Activated CD4-positive, alpha-beta T cell treated with anti-CD3 and anti-CD28 coated beads, Interleukin-10, Interleukin-2, amounts not matched to agents 100 ng/mL and 50 ng/mL, durations not matched to agents 16 hours and 8 hours (primary cell): Measurements from ENCODE around the gene DOCK9.

Source experiments
- DNase-seq: peaks from one replicate; pipeline ENCODE4 v3.0.0-alpha.2; 2020

Gene DOCK9

DNA sequence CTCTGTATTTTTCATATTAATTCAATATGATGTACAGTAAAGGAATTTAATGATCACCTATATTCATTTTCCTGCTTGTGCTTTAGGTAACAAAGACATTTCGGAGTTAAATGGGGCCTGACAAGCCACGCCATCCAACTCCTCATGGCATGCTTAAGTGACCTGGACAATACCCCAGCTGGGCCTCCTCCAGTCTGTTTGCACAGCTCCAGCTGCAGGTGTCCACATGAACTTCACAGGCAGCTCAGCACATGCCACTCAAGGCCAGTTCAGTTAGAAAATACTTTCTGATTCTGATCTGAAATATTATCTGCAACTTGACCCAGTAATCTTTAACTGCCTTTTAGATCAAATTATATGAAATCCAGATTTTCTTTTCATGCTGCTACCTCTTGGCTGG is 135.8 kb downstream of the DOCK9 start:
- no peak for DNase-seq

- DNase-seq, result peak; percentile 64
Observed at GRCh38 chr13:98839856-98840769, 137.8 kb downstream of the DOCK9 start.

DNA sequence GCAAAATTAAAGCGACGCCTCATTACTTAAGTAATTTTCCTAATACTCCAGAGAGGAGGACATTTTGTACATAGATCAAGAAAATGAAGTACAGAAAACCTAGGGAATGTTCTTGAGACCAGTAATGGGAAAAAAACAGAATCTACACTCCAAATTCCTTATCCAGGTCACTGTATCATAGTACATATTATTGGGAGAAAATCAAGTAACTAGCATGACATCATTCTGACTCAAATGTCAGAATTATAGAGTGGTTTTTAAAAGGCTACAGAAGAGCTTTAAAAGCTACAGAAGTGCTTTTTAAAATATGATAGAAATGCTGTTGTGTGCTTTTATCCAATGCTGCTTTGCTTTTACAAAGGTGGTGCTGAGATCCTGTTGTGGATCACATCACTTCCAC is 139.1 kb downstream of the DOCK9 start:
- DNase-seq, result no peak

DNA sequence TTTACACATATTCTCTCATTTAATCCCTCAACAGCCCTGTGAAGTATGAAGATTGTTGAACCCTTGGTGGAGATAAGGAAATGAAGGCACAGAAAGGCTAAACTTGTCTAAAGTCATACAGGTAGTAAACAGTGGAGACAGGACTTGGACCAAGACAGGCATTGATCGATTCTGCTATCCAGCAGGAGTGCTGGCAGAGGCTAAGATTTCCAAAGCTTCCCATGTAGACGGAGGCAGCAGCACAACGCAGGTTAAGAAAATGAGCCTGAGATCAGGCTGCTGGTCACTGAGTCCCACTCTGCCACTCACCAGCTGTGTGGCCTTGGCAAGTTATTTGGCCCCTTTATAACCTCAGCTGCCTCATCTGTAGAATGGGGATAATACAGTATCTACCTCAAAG is 140.0 kb downstream of the DOCK9 start:
- no peak for DNase-seq

GRCh38 chr13:98835156-98835555 is 142.7 kb downstream of the DOCK9 start:
- no peak for DNase-seq

- no peak for DNase-seq
Observed at GRCh38 chr13:98834254-98834960, 143.5 kb downstream of the DOCK9 start.

DNA sequence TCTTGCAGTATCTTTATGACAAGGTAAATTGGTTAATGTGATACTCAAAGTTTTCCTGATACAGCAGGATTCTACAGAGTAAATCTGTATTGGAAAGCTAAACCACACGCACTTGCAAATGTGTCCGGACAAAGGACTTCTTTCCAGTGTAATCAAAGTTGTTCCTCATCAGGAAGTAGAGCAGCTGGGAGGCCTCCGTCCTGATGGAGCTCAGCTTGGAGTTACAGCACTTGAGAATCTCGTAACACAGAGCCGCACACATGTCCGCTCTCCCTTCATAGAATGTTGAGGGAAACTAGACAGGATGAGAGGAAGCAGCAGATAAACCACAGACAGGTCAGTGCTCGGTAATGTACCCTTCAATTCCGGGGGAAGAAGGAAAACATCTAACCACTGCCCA is 146.6 kb downstream of the DOCK9 start:
- no peak for DNase-seq

DNA sequence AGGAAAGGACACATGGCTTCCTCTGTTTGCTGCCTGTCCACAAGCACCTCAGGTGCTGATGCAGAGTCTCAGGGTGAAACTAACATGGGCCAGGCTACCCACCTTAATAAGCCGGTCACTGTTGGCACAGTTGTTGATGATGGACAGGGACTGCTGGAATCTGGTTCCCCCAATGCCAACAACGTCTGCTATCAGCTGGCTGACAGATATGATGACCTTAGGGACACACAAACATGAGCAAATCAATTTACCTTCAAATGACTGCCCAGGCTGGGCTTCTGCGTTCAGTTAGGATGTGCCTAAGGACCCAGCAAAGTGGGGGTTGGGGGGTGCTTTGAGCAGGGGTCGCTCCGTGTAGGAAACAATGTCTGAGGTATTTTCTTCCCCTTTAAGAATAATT is 148.3 kb downstream of the DOCK9 start:
- no peak for DNase-seq

DNA sequence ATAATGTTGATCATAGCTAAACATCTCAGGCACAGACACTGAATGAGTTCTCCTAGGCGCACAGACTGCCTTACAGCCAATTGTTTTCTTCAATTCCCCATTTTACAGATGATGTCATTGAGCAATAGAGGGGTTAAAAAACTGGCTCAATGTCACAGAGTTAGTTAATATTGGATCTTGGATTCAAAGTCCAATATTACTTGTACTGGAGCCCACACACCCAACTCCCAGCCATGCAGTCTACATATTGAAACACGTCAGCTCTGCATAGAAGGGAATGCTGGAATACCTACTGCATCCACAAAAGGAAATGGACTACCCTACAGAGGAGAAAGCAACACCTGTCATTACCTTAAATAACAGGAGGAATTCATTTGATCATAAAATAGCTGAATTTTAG is 149.2 kb downstream of the DOCK9 start:
- DNase-seq, result no peak

- DNase-seq, result no peak
Observed at GRCh38 chr13:98827449-98827848, 150.4 kb downstream of the DOCK9 start.

- no peak for DNase-seq
Observed at GRCh38 chr13:98826146-98826545, 151.7 kb downstream of the DOCK9 start.

- no peak for DNase-seq
Observed at GRCh38 chr13:98825659-98826058, 152.2 kb downstream of the DOCK9 start.

DNA sequence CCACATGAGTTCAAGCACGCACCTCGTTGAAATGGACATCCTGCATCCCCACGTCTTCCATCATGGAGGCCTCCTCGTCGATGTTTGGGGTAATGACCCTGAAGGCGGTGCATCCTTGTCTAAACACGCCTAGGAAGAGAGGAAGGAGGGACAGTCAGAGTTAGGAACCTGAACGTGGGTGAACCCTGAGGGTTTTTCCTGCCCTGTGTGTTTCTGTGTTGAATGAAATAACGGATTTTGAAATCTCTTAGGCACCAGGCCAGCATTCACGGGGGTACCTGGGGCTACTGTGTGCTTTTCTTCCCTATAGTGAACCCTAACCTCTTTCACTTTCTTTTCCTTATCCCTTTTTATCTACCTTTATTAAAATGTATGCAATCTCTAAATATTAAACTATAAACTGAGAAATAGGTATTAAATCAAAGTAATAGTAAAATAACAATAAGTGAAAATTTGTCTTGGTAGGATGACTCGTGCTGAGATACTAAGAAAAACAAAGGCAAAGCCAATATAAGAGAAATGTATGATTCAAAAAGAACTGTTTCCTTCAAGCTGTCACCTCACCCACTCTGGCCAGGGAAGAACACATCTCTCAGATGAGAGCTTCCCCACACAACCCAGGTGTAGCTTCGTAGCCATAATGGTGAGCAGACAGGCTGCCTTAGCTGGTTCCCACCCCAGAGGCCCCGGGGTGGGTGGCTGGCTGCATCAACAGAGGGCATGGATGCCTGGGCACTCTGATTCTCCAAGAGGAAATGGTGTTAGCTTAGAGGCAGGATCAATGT is 153.3 kb downstream of the DOCK9 start:
- DNase-seq, result peak; percentile 5

DNA sequence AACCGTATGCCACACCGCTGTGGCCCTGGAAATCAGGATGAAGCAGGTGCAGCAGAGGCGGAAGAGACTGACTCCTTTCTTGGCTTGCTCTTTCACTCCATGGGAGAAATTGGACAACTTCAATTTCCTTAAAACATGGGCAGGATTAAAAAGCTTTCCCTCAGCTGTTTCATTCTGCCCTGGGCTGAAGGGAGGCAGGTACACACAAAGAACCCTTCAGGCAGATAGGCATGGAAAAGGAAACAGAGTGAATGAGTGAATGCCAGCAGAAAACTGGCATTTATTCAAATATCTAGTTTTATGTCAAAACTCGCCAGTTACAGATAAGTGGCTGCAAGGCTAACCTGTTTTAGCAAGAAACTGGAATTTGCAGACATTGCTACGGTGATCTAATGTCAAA is 154.4 kb downstream of the DOCK9 start:
- DNase-seq, result no peak

DNA sequence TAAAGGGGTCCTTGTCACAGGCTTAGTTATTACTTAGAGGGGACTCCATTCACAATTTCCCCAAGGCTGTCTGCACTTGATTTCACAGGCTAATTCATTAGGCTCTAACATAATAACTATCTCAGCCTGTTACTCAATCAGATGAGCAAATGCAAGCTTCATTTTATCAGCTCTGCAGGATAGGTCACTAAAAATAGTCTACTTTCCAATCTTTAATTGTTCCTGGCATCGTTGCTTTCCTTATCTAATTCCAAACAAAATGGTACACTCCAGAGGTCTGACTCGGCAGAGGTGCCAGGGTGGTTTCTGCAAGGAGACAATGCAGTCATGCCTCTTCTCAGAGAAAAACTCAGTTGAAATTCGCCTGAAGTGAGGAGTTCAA is 155.6 kb downstream of the DOCK9 start:
- DNase-seq, result no peak

- DNase-seq, result no peak
Observed at GRCh38 chr13:98821372-98822224, 156.3 kb downstream of the DOCK9 start.

DNA sequence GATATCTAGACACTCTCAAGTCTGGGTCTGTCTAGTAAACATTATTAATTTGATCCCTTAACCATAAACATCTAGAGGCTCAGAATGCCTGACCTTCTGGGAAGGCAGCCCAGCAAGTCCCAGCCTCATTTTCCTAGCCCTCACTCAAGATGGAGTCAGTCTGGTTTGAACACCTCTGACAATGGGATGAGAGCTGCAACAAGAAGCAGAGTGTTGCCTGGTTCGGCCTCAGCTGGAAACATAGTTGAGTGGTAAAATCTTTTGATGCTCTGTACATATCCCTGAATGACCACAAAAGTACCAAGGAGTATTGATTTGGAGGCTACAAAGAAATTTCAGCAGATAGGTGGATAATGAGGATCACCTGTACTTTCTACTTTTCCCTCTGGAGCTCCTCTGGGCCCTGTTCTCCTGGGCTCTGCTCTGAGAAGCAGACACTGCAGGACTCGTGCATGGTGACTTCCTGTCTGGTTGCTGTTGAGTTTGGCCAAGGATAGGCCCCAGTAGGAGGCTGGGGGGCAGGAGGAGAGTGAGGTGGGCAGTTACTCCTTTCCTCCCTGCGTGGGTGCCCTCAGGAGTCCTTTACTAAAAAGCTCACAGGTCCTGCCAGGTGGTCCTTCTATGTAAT is 157.0 kb downstream of the DOCK9 start:
- no peak for DNase-seq

DNA sequence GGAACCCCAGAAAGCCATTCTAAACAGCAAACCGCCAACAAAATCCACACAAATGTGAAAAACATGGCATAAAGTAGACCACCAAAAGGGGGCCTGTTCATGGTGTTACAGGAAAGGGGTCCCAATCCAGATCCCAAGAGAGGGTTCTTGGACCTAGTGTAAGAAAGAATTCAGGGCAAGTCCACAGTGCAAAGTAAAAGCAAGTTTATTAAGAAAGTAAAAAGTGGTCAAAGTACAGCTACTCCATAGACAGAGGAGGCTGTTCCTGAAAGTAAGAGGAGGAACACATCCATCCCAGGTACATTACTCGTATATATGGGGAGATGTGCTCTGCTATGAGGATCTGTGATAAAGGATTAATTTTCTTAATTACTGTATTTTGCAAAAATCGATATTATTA is 157.6 kb downstream of the DOCK9 start:
- no peak for DNase-seq

DNA sequence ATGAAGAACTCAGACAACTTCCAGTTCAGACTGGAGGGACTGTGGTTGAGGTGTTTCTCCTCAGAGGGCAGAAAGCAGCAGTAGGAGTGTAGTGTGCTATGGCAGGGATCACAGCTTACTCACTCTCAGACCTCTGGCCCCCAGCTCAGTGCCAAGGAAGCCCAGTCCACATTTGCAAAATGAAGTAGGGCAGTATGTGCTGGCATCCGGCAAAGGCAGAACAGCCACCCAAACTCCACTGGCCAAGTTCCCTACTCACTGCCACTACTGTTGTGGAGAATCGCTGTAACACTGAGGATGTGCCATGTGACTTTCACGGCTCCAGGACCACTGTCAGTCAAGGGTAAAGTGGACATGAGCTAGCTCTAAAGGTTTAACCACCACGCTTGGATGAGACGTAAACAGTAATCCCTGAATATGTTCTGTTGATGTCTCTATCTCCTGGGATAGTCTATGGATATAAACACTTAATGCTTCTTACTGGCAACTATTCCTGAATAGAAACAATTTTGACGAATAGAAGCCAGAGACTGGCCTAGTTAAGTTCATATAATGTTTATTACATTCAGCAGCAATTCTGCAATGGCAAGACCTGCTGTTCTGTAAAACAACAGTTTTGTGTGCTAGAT is 158.4 kb downstream of the DOCK9 start:
- no peak for DNase-seq

- DNase-seq, result no peak
Observed at GRCh38 chr13:98816406-98816805, 161.5 kb downstream of the DOCK9 start.

GRCh38 chr13:98813993-98814392 is 163.9 kb downstream of the DOCK9 start:
- DNase-seq, result peak; percentile 8
